Measurements from ENCODE around the gene TTC7B.

The TTC7B gene

DNA sequence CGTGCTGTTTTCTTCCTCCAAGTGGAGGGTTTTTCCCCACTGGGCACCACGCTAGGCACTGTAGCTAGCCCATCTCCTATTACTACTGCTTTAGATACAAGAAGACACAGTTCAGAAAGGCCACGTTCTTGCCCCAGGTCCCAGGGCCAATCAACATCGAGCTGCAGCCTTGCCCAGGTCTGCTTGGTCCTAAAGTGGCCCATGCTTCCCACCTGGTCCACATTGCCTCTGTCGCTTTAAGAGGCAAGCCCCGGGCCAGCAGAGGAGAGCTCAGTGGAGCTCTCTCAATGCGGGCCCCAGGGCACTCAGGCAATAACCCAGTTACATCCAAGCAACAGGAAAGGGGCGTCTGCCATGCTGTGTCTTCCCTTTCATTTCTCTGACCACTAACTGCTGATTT, 271.3 kb downstream of the TTC7B start:
- no peak for TF ChIP-seq CTCF (IDR thresholded peaks at IDR 0.05; ENCODE audit: insufficient read depth, low read length, missing control alignments)
- CTCF ChIA-PET = interaction anchor here (0.9 kb wide), 1 partner anchor 151 kb away, joined by 3 read pairs; no protein-coding TSS in a partner anchor
- POLR2A ChIA-PET = no interaction called here
- H3K4me3 ChIP-seq (ENCODE audit: low read depth, low read length) = no peak overlapping the region
- DNase-seq (ENCODE audit: low read depth, low spot score) = no peak

DNA sequence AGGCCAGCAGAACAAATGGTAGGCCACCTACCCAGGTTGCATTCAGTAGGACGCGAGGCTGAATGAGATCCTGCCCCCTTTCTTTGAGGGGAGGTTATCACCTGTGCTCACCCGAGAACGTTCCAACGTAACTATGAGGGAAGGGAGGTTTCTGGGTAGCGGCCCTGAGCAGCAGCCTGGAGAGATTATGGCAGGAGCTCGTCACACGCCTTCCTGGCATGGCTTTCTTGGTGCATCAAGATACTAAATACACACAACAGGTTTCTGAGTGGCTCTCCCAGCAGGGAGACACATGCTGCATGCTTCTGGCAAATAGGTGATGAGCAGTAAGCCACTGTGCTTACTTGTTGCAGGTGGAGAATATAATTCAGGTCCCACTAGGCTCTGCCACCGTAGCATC, 271.7 kb downstream of the TTC7B start:
- ChIA-PET POLR2A (no interaction called here), CTCF (interaction anchor here (0.9 kb wide), 1 partner anchor 151 kb away, joined by 3 read pairs; no protein-coding TSS in a partner anchor)
- no peak for TF ChIP-seq CTCF (IDR thresholded peaks at IDR 0.05; ENCODE audit: insufficient read depth, low read length, missing control alignments)
- no peak overlapping the region for H3K4me3 ChIP-seq (ENCODE audit: low read depth, low read length)
- DNase-seq (ENCODE audit: low read depth, low spot score) = no peak

GRCh38 chr14:90543876-90544275, 272.4 kb downstream of the TTC7B start:
- H3K4me3 ChIP-seq (ENCODE audit: low read depth, low read length) = no peak overlapping the region
- CTCF ChIA-PET = no interaction called here
- POLR2A ChIA-PET = no interaction called here
- no peak for DNase-seq (ENCODE audit: low read depth, low spot score)
- no peak for TF ChIP-seq CTCF (IDR thresholded peaks at IDR 0.05; ENCODE audit: insufficient read depth, low read length, missing control alignments)

- no peak overlapping the region for H3K4me3 ChIP-seq (ENCODE audit: low read depth, low read length)
- ChIA-PET POLR2A (no interaction called here), CTCF (interaction anchor here (0.6 kb wide), 1 partner anchor 15 kb away, joined by 3 read pairs; no protein-coding TSS in a partner anchor)
- DNase-seq (ENCODE audit: low read depth, low spot score) = no peak
- no peak for TF ChIP-seq CTCF (IDR thresholded peaks at IDR 0.05; ENCODE audit: insufficient read depth, low read length, missing control alignments)
Observed at GRCh38 chr14:90541076-90541634, 275.1 kb downstream of the TTC7B start.

- ChIA-PET CTCF (no interaction called here), POLR2A (interaction anchor here (0.6 kb wide), 1 partner anchor 48 kb away, joined by 4 read pairs; no protein-coding TSS in a partner anchor)
- no peak for DNase-seq (ENCODE audit: low read depth, low spot score)
- TF ChIP-seq CTCF (IDR thresholded peaks at IDR 0.05; ENCODE audit: insufficient read depth, low read length, missing control alignments) = no peak
- no peak overlapping the region for H3K4me3 ChIP-seq (ENCODE audit: low read depth, low read length)
Observed at GRCh38 chr14:90540437-90540836, 275.8 kb downstream of the TTC7B start.

GRCh38 chr14:90539996-90540395, 276.2 kb downstream of the TTC7B start:
- TF ChIP-seq CTCF (IDR thresholded peaks at IDR 0.05; ENCODE audit: insufficient read depth, low read length, missing control alignments) = no peak
- CTCF ChIA-PET = no interaction called here
- POLR2A ChIA-PET = interaction anchor here (0.6 kb wide), 1 partner anchor 49 kb away, joined by 4 read pairs; no protein-coding TSS in a partner anchor
- H3K4me3 ChIP-seq (ENCODE audit: low read depth, low read length) = no peak overlapping the region
- DNase-seq (ENCODE audit: low read depth, low spot score) = no peak
